Measurements from ENCODE around the gene CELF2.

Gene CELF2

DNA sequence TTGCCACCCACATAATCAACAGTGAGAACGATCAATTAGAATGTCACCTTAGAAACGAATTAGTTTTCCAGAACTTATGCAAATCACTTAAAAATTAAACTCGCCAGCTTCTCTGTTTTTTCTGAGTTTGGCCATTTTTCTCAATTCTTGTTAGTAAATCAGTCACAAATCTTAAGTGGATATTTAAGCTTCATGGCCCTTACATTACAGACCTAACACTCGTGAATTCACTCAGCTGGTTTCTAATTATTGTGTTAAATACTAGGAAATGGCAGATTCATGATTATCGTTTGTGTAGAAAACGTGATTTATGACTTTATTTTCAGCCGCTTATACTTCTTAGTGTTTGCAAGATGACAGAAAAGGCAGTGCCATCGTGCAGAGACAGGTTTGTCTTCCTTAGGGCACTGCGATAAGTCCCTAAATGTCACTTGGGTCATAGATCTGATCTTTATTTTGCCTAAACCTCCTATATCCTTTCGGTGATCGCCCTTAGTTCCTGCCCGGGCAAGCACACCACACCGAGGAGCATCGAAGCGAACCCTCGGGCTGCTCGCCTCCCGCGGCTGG is 587 bp upstream of the CELF2 start:
- no peaks in the 10 kb centered on the region for H3K9me3 ChIP-seq (ENCODE audit: control insufficient read depth, insufficient read depth, low read depth, low read length)
- peaks cover 40% of the 10 kb centered on the region for H3K4me1 ChIP-seq (ENCODE audit: control insufficient read depth, insufficient read depth, low read length)
- no peaks in the 10 kb centered on the region for H3K36me3 ChIP-seq (ENCODE audit: control insufficient read depth in 2 of 2, insufficient read depth in 1 of 2, low read length in 2 of 2)
- TF ChIP-seq ZNF2 (tag by site-specific recombination; IDR thresholded peaks at IDR 0.05) (0 out of 2 replicates have a peak, but pooled peaks have one; percentile 28), FEZF1 (tag by site-specific recombination; IDR thresholded peaks at IDR 0.05) (no peak), ZBTB48 (tag by site-specific recombination; IDR thresholded peaks at IDR 0.05) (peak; percentile 85; the same call in 1 of the 2 replicates), TCF7L2 (IDR thresholded peaks at IDR 0.05; ENCODE audit: borderline replicate concordance, low read depth, low read length) (no peak), SP7 (tag by site-specific recombination; IDR thresholded peaks at IDR 0.05) (peak; percentile 73; the same call in 1 of the 2 replicates), ZBTB7A (tag by site-specific recombination; IDR thresholded peaks at IDR 0.05; ENCODE audit: low read depth) (no peak), MZF1 (tag by site-specific recombination; IDR thresholded peaks at IDR 0.05; ENCODE audit: borderline replicate concordance) (0 out of 2 replicates have a peak, but pooled peaks have one; percentile 19), ZNF600 (tag by site-specific recombination; IDR thresholded peaks at IDR 0.05) (peak; percentile 47; the same call in 1 of the 2 replicates), ZNF335 (tag by site-specific recombination; conservative IDR thresholded peaks at IDR 0.05) (peak; percentile 82; the same call in 1 of the 2 replicates), OVOL3 (tag by site-specific recombination; IDR thresholded peaks at IDR 0.05) (no peak), ZEB2 (tag by site-specific recombination; IDR thresholded peaks at IDR 0.05) (peak; percentile 60; the same call in 1 of the 2 replicates), ZNF561 (tag by site-specific recombination; IDR thresholded peaks at IDR 0.05; ENCODE audit: borderline replicate concordance) (0 out of 2 replicates have a peak, but pooled peaks have one; percentile 40), ZBTB17 (tag by site-specific recombination; IDR thresholded peaks at IDR 0.05) (peak; percentile 99)
- TF ChIP-seq, protein P1, sequence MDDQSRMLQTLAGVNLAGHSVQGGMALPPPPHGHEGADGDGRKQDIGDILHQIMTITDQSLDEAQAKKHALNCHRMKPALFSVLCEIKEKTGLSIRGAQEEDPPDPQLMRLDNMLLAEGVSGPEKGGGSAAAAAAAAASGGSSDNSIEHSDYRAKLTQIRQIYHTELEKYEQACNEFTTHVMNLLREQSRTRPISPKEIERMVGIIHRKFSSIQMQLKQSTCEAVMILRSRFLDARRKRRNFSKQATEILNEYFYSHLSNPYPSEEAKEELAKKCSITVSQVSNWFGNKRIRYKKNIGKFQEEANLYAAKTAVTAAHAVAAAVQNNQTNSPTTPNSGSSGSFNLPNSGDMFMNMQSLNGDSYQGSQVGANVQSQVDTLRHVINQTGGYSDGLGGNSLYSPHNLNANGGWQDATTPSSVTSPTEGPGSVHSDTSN (CRISPR knock-in tag; IDR thresholded peaks at IDR 0.05), result 0 out of 2 replicates have a peak, but pooled peaks have one; percentile 55
- TF ChIP-seq, protein P2, sequence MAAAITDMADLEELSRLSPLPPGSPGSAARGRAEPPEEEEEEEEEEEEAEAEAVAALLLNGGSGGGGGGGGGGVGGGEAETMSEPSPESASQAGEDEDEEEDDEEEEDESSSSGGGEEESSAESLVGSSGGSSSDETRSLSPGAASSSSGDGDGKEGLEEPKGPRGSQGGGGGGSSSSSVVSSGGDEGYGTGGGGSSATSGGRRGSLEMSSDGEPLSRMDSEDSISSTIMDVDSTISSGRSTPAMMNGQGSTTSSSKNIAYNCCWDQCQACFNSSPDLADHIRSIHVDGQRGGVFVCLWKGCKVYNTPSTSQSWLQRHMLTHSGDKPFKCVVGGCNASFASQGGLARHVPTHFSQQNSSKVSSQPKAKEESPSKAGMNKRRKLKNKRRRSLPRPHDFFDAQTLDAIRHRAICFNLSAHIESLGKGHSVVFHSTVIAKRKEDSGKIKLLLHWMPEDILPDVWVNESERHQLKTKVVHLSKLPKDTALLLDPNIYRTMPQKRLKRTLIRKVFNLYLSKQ (tag by site-specific recombination; IDR thresholded peaks at IDR 0.05; ENCODE audit: borderline replicate concordance), result no peak
- TF ChIP-seq, protein P3, sequence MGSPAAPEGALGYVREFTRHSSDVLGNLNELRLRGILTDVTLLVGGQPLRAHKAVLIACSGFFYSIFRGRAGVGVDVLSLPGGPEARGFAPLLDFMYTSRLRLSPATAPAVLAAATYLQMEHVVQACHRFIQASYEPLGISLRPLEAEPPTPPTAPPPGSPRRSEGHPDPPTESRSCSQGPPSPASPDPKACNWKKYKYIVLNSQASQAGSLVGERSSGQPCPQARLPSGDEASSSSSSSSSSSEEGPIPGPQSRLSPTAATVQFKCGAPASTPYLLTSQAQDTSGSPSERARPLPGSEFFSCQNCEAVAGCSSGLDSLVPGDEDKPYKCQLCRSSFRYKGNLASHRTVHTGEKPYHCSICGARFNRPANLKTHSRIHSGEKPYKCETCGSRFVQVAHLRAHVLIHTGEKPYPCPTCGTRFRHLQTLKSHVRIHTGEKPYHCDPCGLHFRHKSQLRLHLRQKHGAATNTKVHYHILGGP (tag by site-specific recombination; IDR thresholded peaks at IDR 0.05), result no peak
- TF ChIP-seq, protein P4, sequence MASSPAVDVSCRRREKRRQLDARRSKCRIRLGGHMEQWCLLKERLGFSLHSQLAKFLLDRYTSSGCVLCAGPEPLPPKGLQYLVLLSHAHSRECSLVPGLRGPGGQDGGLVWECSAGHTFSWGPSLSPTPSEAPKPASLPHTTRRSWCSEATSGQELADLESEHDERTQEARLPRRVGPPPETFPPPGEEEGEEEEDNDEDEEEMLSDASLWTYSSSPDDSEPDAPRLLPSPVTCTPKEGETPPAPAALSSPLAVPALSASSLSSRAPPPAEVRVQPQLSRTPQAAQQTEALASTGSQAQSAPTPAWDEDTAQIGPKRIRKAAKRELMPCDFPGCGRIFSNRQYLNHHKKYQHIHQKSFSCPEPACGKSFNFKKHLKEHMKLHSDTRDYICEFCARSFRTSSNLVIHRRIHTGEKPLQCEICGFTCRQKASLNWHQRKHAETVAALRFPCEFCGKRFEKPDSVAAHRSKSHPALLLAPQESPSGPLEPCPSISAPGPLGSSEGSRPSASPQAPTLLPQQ (tag by site-specific recombination; IDR thresholded peaks at IDR 0.05), result 0 out of 2 replicates have a peak, but pooled peaks have one; percentile 44
- TF ChIP-seq, protein P5, sequence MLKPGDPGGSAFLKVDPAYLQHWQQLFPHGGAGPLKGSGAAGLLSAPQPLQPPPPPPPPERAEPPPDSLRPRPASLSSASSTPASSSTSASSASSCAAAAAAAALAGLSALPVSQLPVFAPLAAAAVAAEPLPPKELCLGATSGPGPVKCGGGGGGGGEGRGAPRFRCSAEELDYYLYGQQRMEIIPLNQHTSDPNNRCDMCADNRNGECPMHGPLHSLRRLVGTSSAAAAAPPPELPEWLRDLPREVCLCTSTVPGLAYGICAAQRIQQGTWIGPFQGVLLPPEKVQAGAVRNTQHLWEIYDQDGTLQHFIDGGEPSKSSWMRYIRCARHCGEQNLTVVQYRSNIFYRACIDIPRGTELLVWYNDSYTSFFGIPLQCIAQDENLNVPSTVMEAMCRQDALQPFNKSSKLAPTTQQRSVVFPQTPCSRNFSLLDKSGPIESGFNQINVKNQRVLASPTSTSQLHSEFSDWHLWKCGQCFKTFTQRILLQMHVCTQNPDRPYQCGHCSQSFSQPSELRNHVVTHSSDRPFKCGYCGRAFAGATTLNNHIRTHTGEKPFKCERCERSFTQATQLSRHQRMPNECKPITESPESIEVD (tag by site-specific recombination; IDR thresholded peaks at IDR 0.05), result peak; percentile 27; the same call in 1 of the 2 replicates
- ChIA-PET POLR2A (interaction anchor here (0.6 to 1.9 kb wide), 3 partner anchors 18 to 1567 kb away, joined by 4 to 5 read pairs (median 4); no protein-coding TSS in a partner anchor), CTCF (interaction anchor here (0.6 to 0.9 kb wide), 4 partner anchors 31 to 253 kb away, joined by 3 read pairs; no protein-coding TSS in a partner anchor)
- H3K4me3 ChIP-seq (ENCODE audit: low read depth, low read length), result peak overlapping the region; percentile 71
- peak overlapping the region; percentile 98 for H3K27ac ChIP-seq (ENCODE audit: extremely low read depth, low read depth, low read length)
